GM12865 (cell line): ENCODE measurements around the gene NT5DC2.

Experiments
- DNase-seq: peaks from one replicate; pipeline ENCODE4 v3.0.0; 2010; ENCODE audit warnings: low read depth
- H3K4me3 ChIP-seq: 2 replicates; pipeline ENCODE4 v1.5.1; 2011; ENCODE audit warnings: mild to moderate bottlenecking, low read depth, low read length, control low read depth
- TF ChIP-seq, protein P1 (sequence below): IDR thresholded peaks from 2 replicates; pipeline ENCODE4 v1.5.1; 2011; ENCODE audit warnings: low read length, control low read depth, low read depth, inconsistent platforms; ENCODE audit not compliant: insufficient read depth; ENCODE audit errors: missing control alignments

NT5DC2 gene

DNA sequence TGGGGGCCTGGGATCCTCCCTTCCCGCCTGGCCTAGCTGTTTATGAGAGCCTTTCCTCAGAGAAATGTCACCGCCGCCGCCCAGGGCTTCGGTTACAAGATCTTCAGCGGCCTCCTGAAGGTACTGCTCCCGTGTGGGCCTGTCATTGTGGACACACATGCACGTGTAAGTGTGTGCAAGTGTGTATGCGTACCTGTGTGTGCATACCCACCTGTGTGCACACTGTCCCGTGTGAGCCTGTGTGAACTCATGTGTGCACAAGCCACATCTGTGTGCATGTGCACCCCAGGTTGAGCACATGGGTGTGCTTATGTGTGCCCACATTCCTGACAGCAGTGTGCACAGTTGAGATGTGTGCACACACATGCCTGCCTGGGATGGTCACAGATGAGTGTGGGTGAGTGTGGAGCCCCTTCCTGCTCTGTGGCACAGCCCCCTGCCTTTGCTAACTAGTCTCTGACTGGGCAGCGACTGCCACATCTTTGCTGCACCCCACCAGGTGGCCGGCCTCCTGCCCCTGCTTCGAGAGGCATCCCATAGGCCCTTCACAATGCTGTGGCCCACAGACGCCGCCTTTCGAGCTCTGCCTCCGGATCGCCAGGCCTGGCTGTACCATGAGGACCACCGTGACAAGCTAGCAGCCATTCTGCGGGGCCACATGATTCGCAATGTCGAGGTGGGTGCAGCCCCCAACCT, 14.1 kb downstream of the NT5DC2 start:
- H3K4me3 ChIP-seq: no peak overlapping the region
- no peak for DNase-seq
- TF ChIP-seq, protein P1, sequence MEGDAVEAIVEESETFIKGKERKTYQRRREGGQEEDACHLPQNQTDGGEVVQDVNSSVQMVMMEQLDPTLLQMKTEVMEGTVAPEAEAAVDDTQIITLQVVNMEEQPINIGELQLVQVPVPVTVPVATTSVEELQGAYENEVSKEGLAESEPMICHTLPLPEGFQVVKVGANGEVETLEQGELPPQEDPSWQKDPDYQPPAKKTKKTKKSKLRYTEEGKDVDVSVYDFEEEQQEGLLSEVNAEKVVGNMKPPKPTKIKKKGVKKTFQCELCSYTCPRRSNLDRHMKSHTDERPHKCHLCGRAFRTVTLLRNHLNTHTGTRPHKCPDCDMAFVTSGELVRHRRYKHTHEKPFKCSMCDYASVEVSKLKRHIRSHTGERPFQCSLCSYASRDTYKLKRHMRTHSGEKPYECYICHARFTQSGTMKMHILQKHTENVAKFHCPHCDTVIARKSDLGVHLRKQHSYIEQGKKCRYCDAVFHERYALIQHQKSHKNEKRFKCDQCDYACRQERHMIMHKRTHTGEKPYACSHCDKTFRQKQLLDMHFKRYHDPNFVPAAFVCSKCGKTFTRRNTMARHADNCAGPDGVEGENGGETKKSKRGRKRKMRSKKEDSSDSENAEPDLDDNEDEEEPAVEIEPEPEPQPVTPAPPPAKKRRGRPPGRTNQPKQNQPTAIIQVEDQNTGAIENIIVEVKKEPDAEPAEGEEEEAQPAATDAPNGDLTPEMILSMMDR: no peak

DNA sequence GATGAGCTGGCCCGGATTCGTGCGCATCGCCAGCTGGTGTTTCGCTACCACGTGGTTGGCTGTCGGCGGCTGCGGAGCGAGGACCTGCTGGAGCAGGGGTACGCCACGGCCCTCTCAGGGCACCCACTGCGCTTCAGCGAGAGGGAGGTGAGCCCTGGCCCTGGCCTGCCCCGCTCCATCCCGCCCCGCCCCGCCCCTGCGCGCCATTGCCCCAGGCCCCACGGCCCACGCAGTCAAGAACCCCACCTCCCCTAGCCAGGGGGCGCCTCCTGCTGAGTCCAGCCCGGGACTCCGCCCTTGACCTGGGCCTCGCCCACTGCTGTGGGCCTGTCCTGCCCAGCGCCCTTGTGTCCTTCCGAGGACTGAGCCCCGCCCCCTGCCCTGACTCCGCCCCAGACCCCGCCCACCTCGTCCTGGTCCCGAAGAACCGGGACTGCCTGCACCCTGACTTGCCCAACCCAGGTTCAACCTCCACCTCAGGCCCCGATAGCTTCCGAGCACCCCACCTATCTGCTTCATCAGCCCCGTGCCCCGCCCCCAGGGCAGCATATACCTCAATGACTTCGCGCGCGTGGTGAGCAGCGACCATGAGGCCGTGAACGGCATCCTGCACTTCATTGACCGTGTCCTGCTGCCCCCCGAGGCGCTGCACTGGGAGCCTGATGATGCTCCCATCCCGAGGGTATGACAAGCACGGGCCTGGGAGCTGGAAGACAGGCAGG, 14.8 kb downstream of the NT5DC2 start:
- TF ChIP-seq, protein P1: no peak
- H3K4me3 ChIP-seq: no peak overlapping the region

DNA sequence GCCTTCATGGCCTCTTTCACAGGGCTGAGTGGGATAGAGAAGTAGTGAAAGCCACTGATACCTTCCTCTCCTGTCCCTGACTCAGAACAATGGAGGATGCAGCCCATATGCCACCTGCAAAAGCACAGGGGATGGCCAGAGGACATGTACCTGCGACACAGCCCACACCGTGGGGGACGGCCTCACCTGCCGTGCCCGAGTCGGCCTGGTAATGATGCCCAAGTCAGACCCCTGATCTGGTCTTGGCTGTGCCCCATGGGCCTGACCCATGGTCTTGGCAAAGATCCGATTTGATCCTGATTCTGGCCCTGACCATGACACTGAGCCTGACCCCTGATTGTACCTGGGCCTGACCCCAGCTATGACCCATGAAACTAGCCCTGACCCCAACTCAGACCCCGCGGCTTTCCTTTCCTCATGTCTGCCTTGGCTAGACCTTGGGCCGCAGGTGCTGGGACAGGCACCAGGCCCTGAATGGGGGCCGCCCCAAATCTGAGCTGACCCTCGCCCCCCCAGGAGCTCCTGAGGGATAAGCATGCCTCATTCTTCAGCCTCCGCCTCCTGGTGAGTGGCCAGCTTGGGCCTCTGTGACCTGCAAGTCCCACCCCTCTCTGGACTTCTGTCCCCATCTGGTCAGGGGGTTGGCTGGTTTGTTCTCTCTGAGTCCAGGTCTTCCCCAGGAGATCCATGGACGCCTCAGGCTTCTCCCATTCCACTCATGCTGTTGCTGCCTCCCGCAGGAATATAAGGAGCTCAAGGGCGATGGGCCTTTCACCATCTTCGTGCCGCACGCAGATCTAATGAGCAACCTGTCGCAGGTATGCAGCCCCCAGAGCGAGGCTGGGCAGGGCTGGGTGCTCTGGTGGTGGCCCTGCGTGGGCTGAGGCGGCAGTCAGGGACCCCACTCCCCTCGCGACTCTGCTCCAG, 15.6 kb downstream of the NT5DC2 start:
- TF ChIP-seq, protein P1: no peak
- no peak overlapping the region for H3K4me3 ChIP-seq
- DNase-seq: no peak

More for the DNA sequence above, 14.8 kb downstream of the NT5DC2 start:
- no peak for DNase-seq

DNA sequence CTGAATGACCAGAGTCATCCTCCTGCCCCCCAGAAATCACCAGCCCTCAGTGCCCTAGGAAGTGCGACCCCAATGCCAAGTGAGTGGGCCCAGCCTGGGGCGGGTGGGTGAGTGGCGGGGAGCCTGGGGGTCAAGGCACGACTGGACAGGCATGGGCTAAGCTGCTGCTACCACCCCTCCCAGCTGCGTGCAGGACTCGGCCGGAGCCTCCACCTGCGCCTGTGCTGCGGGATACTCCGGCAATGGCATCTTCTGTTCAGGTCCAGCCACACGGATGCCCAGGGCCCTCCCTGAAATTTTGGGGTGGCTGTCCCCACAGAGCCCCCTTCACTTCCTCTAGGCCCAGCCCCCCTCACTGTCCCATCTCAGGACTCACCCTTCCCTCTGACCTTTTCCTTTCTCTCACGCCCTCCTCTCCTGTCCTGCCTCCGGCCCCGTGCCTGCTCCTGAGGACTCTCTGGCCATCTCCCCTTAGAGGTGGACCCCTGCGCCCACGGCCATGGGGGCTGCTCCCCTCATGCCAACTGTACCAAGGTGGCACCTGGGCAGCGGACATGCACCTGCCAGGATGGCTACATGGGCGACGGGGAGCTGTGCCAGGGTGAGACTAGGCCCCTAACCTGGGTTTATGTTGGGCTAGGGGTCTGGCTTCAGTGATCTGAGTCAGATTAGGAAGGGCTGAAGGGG, 17.0 kb downstream of the NT5DC2 start:
- H3K4me3 ChIP-seq: no peak overlapping the region
- DNase-seq: no peak
- TF ChIP-seq, protein P1: no peak

DNA sequence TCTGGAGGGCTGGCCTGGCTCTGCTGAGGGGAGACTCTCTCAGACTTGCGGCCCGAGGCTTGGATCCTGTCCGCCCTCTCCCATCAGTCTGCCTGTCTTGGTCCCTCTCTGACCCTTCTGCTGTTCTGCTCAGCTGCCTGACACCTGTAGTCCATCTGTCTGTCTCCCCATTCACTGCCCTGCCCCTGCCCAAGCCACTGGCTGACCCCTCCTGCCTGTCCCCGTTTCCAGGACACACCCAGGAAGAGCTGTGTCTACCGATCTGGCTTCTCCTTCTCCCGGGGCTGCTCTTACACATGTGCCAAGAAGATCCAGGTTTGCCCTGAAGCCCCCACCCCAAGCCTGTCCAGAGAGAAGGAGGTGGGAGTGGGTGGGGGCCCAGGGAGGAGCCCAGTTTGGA, 18.5 kb downstream of the NT5DC2 start:
- TF ChIP-seq, protein P1: no peak
- H3K4me3 ChIP-seq: no peak overlapping the region
- DNase-seq: no peak

DNA sequence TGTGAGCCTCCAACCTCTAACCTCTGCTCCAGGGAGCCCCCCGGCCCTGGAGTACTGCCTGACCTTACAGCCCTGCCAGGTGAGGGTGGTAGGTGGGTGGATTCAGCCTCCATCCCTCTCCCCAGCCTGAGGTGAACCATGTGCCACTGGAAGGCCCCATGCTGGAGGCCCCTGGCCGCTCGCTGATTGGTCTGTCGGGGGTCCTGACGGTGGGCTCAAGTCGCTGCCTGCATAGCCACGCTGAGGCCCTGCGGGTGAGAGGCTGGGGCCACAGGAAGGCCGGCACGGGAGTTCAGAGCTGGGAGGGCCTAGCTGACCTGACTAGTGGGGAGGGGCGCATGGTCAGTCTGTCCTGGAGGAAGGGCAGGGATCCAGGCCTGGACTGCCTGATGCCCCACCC, 19.1 kb downstream of the NT5DC2 start:
- H3K4me3 ChIP-seq: no peak overlapping the region
- TF ChIP-seq, protein P1: no peak
- DNase-seq: no peak
